Activated CD4-positive, alpha-beta T cell treated with anti-CD3 and anti-CD28 coated beads for 24 hours (primary cell): ENCODE results near the gene FBXO48.
"Not testable (repeated sequence)": the region's sequence is repeated elsewhere in the genome, so short reads cannot be mapped to it uniquely, and the experiment has no call there.

Experiments
- DNase-seq, 2 donors: peaks; one replicate each; pipeline ENCODE4 v3.0.0-alpha.2; 2020; ENCODE audit warnings: low read depth in 2 of 2

Gene FBXO48

GRCh38 chr2:68467077-68467960 lies at the start of gene FBXO48, which contains the start of gene APLF:
TSS of gene FBXO48 (minus strand) at chr2:68467294. CDS start at chr2:68465145, 2,149 bp downstream.
TSS of gene APLF (plus strand) at chr2:68467585. CDS start at chr2:68467732, 147 bp downstream.
- DNase-seq, result peak; percentile 94 to 95

GRCh38 chr2:68516051-68516955 lies 49.2 kb upstream of the FBXO48 start:
- DNase-seq, result no peak

GRCh38 chr2:68514316-68514929 lies 47.3 kb upstream of the FBXO48 start:
- no peak for DNase-seq

DNA sequence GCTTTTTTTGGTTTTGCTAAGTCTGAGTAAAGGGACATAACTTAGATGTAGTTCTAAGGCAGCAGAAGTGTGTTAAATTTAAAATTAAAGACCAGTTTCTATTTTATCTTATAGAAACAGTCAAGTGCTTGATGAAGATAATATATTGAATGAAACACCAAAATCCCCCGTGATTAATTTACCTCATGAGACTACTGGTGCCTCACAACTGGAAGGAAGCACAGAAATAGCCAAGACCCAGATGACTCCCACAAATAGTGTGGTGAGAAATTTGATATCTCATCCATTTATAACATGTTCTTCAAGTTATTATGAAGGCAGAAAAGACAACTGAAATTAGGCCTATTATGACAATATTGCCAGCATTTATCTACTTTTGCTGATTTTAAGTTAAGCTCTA lies 45.9 kb upstream of the FBXO48 start:
- DNase-seq, result no peak

- no peak for DNase-seq
These were observed 45.2 kb upstream of the FBXO48 start for GRCh38 chr2:68512326-68512725.

DNA sequence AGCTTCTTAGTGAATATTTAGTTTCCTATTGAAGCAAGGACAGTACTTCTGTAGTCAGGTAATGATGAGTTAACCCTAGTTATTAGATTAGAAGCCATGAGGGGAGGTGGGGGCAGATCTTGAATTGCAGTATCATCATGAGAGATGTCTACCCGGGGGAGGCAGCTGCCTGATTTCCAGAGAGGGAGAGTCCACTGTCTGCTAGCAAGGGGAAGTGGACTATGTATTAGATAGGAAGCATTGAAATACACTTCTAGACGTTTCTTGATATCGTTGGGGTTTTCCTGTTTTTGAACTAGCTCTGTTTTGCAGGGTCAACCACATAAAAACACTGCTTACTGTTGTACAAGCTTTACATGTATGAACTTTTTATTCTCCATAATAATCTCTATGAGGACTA lies 39.1 kb upstream of the FBXO48 start:
- no peak for DNase-seq

GRCh38 chr2:68505603-68506159 lies 38.6 kb upstream of the FBXO48 start:
- DNase-seq, result no peak

GRCh38 chr2:68501768-68502167 lies 34.7 kb upstream of the FBXO48 start:
- no peak for DNase-seq

DNA sequence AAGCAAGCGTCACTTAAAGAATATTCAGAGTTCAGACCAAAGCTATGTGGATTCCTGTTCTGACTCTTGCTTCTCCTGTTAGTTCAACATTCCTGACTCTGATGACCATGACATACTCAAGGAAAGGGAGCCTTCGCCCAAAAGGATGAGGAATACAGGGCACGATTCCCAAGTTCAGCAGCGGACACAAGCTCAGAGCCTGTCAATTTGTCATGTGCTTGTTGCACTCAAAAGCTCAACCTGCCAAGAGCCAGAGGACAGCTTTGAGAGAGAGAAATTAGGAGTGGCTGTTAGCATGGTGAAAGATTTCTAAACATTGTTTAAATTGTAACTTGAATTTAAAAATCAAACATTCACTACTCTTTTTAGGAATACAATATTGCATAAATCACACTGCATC lies 33.6 kb upstream of the FBXO48 start:
- DNase-seq, result no peak

DNA sequence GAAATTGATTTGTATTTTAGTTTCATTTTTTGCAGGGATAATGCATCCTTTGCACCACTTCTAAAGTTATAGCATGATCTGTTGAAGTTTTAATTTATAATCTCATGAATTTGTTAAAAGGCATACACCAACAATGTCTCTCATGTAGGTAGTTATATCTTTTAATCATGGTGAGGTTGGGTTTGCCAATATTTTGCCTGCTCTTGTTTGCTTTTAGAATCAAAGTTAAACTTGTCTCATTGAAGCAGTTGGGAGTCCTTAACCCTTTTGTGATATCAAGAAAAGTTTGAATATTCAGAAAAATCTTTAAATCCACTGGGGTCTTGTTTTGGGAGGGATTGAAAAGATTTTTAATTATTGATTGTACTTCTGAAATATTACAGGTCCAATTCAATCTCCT lies 32.0 kb upstream of the FBXO48 start:
- DNase-seq, result no peak

GRCh38 chr2:68491582-68491981 lies 24.5 kb upstream of the FBXO48 start:
- no peak for DNase-seq

DNA sequence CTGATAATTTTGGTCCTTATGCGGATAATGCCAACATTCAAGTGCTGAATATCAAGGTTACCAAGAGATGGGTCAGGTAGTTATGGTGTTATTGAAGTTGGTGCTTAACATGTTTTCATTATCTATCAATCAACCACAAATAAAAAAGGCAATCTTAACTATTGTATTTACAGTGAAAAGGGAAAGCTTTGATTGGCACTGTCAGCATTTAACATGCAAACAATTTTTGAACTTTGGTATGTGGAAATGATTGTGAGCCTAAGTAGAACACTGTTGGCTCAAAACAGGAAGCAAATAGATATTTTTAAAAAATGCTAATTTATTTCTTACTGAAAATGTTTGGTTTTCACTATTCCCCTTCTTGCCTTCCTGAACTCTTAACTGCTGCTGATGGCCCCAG lies 22.2 kb upstream of the FBXO48 start:
- DNase-seq, result no peak

DNA sequence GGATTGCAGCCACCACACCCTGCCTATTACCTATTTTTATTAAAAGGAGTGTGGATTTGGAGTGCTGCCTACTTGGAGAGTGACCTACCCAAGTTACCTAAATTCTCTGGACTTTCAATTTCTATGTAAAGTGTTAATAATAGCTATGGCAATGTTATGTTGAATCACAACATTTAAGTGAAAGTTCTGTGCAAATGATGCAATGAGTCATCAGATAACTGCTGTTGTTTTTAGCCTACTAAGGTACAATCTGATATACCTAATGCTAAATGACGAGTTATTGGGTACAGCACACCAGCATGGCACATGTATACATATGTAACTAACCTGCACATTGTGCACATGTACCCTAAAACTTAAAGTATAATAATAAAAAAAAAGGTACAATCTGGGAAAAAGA lies 21.5 kb upstream of the FBXO48 start:
- DNase-seq, result not testable (repeated sequence)

- DNase-seq, result no peak
These were observed 20.8 kb upstream of the FBXO48 start for GRCh38 chr2:68487773-68488355.

DNA sequence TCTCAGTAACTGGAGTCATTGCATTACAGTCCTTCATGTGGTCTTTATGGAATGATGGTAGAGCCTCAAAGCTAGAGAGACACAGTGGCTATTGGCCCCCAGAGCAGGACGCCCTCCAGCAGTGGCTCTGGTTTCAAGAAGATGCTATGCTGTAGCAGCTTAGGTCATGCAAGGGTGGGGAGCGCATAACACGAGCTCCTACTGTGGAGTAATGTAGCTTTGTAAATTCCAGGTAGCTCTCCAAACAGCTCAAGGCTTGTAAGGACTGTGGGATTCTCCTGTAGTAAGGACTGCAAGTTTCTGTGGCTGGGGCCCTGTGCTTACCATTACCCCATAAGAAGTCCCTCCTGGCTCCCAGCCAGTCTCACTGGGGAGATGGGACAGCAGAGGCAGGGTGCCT lies 15.9 kb upstream of the FBXO48 start:
- no peak for DNase-seq

GRCh38 chr2:68482296-68482820 lies 15.3 kb upstream of the FBXO48 start:
- no peak for DNase-seq

- no peak for DNase-seq
These were observed 11.6 kb upstream of the FBXO48 start for GRCh38 chr2:68478688-68479087.

DNA sequence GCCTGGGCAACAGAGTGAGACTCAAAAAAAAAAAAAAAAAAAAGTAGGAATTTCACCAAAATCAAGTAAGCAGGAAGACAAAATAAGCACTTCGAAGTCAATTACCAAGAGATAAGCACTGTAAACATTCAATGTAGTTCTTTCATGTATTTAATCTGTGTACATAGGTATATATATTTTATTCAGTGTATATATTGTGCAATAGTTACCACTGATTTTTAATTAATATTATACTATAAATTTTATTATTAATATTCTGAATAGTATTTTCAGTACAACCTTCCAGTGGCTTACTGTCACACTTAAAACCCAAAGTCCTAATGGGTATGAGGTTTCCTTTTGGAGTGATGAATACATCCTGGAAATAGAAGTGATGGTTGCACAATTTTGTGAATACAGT lies 9.4 kb upstream of the FBXO48 start:
- no peak for DNase-seq

DNA sequence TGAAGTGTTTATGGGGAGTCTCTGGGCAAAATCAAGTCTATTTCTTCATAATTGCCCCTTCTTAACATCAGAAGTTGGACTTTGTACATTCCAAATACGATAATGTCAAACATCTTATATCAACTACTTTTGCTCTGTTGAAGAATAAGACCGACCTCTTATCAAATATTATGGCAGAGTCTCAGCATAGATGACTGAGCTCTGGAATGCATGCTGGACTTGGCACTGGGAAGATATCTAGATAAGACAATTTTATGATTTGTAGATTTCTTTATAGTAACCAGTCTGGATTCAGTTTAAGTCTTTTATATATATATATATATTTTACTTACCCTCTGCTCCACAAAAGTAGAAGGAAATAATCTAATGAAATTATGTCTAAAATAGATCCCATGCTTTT lies 8.5 kb upstream of the FBXO48 start:
- DNase-seq, result no peak

GRCh38 chr2:68475110-68475509 lies 8.0 kb upstream of the FBXO48 start:
- no peak for DNase-seq

DNA sequence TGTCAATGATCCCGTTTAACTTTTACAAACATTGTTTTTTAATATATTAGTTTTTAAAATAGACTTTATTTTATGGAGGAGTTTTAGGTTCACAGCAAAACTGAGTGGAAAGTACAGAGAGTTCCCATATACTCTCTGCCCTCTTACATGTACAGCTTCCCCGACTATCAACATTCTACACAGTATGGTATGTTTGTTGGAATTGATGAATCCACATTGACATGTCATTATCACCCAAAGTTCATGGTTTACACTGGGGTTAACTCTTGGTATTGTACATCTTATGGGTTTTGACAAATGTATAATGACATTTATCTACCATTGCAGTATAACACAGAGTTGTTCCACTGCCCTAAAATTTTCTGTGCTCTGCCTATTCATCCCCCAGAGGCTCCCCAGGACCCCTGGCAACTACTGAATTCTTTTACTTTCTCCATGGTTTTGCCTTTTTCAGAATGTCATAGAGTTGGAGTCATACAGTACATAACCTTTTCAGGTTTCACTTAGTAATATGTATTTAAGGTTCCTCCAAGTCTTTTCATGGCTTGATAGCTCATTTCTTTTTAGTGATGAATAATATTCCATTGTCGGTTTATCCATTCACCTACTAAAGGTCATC lies 5.8 kb upstream of the FBXO48 start:
- no peak for DNase-seq
